Transverse colon (tissue), 3 donors: ENCODE measurements around the gene HORMAD1.

ENCODE experiments used
- CTCF ChIP-seq, 5 experiments: fragments of 200-600 bp in 3 of 5; fragments of 450-650 bp in 2 of 5; sonication (generic) in 3 of 5; IDR thresholded peaks; 1 replicate in 2 of 5; 2 replicates in 3 of 5; pipeline ENCODE4 v1.5.1; 2016 to 2017; ENCODE audit warnings: antibody characterized with exemption in 5 of 5, inconsistent platforms in 3 of 5, mild to moderate bottlenecking in 2 of 5, moderate library complexity in 1 of 5
- POLR2A ChIP-seq: fragments of 450-650 bp; IDR thresholded peaks from one replicate; pipeline ENCODE4 v1.6.1; 2016; ENCODE audit warnings: antibody characterized with exemption, mild to moderate bottlenecking, moderate library complexity

DNA sequence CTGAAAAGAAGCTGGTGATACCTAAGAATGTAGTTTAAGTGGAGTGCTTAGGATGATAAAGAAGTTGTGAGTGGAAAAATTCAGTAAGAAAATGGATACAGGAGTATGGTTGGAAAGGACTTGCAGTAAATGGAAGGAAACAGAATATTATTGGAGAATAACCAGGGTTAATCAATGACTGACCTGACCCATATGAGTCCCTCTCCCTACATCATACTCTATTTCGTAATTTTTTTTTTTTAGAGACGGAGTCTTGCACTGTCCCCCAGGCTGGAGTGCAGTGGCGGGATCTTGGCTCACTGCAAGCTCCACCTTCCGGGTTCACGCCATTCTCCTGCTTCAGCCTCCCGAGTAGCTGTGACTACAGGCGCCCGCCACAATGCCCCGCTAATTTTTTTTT is 57.9 kb downstream of the HORMAD1 start:
- no peak for TF ChIP-seq CTCF (IDR thresholded peaks at IDR 0.05)
- no peak for TF ChIP-seq POLR2A
